Testis (tissue), 3 donors: ENCODE data around the gene ANKRD62. TPM values are rescaled to one million over a fixed set of nuclear protein-coding genes. Genes with fewer than 3 reads are reported as not detected.

Experiments
- DNase-seq: peaks from one replicate; pipeline ENCODE4 v3.0.0-alpha.2; 2019
- H3K27ac ChIP-seq, 2 donors: fragments of 200-600 bp; sonication (generic); one replicate each; pipeline ENCODE4 v1.5.1; 2019
- H3K27me3 ChIP-seq: fragments of 200-600 bp; sonication (generic); one replicate; pipeline ENCODE4 v1.5.1; 2019
- H3K36me3 ChIP-seq: fragments of 200-600 bp; sonication (generic); one replicate; pipeline ENCODE4 v1.5.1; 2017; ENCODE audit warnings: low read depth; ENCODE audit errors: missing control alignments
- H3K4me1 ChIP-seq: fragments of 200-600 bp; sonication (generic); one replicate; pipeline ENCODE4 v1.5.1; 2019
- H3K4me3 ChIP-seq, 2 donors: fragments of 200-600 bp; sonication (generic); one replicate each; pipeline ENCODE4 v1.5.1; 2017 to 2019
- H3K9me3 ChIP-seq: fragments of 200-600 bp; sonication (generic); one replicate; pipeline ENCODE4 v1.5.1; 2017
- POLR2A ChIP-seq: fragments of 450-650 bp; IDR thresholded peaks from one replicate; pipeline ENCODE4 v1.6.1; 2017; ENCODE audit warnings: antibody characterized with exemption, mild to moderate bottlenecking, moderate library complexity
- WGBS, 2 donors: methylation state at CpG; one replicate each; pipeline ENCODE4 v1.1.5; 2018; 5-methylcytosine and 5-hydroxymethylcytosine counted together
- intact Hi-C: fragments of 100-400 bp; cut with DNase I; formaldehyde crosslinking; loops from one replicate; pipeline ENCODE4 v1.15.1; 2023; ENCODE audit warnings: low total_unique reads
- polyA plus RNA-seq: library from polyadenylated mRNA; stranded (reverse); fragments of 350-450 nt; fragmentation: Illumina TruSeq; extraction: RNeasy Lipid Tissue Mini Kit (QIAGEN cat#74804); gene quantifications from one replicate; pipeline ENCODE4 v1.2.3, GENCODE V29; 2014; ENCODE audit warnings: low read depth, low replicate concordance; ENCODE audit not compliant: insufficient read depth
- total RNA-seq, 2 donors: library from RNA; depleted of rRNA; stranded (reverse); fragments of >200 nt; gene quantifications; one replicate each; pipeline ENCODE4 v1.2.3, GENCODE V29; 2016
- TF ChIP-seq, protein P1 (sequence below), 3 experiments: fragments of 450-650 bp in 2 of 3; fragments of 200-600 bp in 1 of 3; sonication (generic) in 1 of 3; IDR thresholded peaks; one replicate each; pipeline ENCODE4 v1.5.1; 2016 to 2019; ENCODE audit warnings: antibody characterized with exemption in 3 of 3, mild to moderate bottlenecking in 2 of 3, moderate library complexity in 1 of 3

The ANKRD62 gene
- total and polyA plus RNA-seq, 3 donors from 2014 or later: 2.8 to 56.8 (median 25.5) TPM

DNA sequence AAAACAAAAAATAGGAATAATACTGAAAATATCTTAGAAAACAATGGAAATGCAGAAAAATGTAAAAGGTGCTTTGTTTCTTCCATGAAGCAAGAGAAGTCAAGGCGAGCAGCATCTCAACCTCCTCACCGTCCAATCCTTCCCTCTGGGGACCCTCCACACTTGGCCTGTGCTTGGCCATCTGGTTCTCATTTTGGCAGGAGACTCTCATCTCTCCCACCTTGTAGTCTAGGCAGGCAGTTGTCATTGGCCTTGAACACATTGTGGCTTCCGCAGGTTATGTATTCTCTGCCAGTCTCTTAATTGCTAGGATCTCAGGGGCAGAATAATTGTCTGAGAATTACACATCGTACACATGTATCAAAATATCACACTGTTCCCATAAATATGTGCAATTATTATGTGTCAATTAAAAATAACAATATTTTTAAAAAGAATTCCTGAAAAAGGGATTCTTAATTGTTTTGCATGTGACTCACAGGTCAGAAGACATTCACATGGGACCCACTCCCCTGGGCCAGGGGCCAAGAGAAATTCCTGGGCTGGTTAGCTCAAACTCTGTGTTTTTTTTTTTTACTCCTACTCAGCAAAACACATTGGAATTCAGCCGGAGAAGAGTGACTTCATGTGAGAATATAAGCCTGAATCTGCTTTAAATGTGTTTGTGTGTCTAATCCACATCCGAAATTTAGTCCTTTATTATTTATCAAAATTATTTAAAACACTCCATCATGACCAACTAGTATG lies 14.0 kb upstream of the ANKRD62 start:
- H3K9me3 ChIP-seq: no peaks in the 10 kb centered on the region
- TF ChIP-seq POLR2A: no peak
- TF ChIP-seq, protein P1, sequence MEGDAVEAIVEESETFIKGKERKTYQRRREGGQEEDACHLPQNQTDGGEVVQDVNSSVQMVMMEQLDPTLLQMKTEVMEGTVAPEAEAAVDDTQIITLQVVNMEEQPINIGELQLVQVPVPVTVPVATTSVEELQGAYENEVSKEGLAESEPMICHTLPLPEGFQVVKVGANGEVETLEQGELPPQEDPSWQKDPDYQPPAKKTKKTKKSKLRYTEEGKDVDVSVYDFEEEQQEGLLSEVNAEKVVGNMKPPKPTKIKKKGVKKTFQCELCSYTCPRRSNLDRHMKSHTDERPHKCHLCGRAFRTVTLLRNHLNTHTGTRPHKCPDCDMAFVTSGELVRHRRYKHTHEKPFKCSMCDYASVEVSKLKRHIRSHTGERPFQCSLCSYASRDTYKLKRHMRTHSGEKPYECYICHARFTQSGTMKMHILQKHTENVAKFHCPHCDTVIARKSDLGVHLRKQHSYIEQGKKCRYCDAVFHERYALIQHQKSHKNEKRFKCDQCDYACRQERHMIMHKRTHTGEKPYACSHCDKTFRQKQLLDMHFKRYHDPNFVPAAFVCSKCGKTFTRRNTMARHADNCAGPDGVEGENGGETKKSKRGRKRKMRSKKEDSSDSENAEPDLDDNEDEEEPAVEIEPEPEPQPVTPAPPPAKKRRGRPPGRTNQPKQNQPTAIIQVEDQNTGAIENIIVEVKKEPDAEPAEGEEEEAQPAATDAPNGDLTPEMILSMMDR (IDR thresholded peaks at IDR 0.05): no peak
- H3K27ac ChIP-seq: no peak overlapping the region
- intact Hi-C loops: no loop called here
- no peaks in the 10 kb centered on the region for H3K36me3 ChIP-seq
- H3K4me3 ChIP-seq: no peak overlapping the region
- 45 to 46% methylated on average over 6 of the region's 6 CpGs for WGBS, 2 donors
- no peaks in the 10 kb centered on the region for H3K4me1 ChIP-seq
- DNase-seq: peak; percentile 60
- H3K27me3 ChIP-seq: no peaks in the 10 kb centered on the region

DNA sequence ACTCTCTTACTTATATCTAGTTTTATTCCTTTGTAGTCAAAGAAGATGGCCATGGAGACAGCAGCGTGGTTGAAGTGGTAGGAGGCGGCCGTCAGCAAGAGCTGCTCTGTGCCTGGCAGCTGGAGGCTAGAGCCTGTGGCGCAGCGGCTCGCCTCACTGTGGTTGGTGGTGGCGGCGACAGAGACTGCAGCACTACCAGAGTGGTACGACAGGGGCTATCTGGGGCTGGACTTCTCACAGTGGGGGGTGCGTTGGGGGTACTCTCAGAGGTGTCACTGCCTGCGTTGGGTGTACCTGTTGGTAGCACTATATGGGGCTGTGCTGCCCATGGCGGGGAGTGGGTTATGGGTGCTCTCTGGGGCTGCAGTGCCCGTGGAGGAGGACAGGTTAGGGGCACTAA lies 8.5 kb upstream of the ANKRD62 start:
- H3K9me3 ChIP-seq: no peaks in the 10 kb centered on the region
- no peak overlapping the region for H3K27ac ChIP-seq
- intact Hi-C loops: no loop called here
- 93 to 95% methylated on average over 11 to 13 of the region's 13 CpGs for WGBS, 2 donors
- no peaks in the 10 kb centered on the region for H3K4me1 ChIP-seq
- TF ChIP-seq, protein P1 (IDR thresholded peaks at IDR 0.05): no peak
- no peak for TF ChIP-seq POLR2A
- DNase-seq: no peak
- H3K36me3 ChIP-seq: no peaks in the 10 kb centered on the region
- no peak overlapping the region for H3K4me3 ChIP-seq
- H3K27me3 ChIP-seq: no peaks in the 10 kb centered on the region

DNA sequence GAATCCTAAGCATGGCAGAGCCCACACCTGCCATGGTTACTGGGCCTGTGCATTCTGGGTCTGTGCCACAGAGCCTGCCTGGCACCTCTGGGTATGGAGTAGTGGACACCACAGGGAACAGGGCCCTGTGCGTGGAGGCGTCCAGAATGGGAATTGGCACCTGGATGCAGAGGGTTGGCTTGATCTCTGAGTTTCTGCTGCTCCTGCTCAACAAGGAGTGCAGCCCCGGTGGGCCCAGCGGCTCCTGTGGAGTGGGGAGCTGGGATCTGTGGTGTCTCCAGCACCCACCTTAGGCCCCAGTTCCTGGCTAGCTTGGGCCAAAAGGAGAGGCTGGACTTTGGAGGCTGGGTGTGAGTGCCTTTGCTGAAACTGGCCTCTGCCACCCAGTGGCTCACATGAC lies 7.9 kb upstream of the ANKRD62 start:
- Histone ChIP-seq H3K36me3 (no peaks in the 10 kb centered on the region), H3K27ac (no peak overlapping the region), H3K9me3 (no peaks in the 10 kb centered on the region), H3K27me3 (no peaks in the 10 kb centered on the region), H3K4me1 (no peaks in the 10 kb centered on the region), H3K4me3 (no peak overlapping the region)
- WGBS, 2 donors: 80 to 95% methylated on average over 1 to 4 of the region's 4 CpGs
- no peak for TF ChIP-seq POLR2A
- TF ChIP-seq, protein P1 (IDR thresholded peaks at IDR 0.05): no peak
- DNase-seq: no peak
- intact Hi-C loops: no loop called here

DNA sequence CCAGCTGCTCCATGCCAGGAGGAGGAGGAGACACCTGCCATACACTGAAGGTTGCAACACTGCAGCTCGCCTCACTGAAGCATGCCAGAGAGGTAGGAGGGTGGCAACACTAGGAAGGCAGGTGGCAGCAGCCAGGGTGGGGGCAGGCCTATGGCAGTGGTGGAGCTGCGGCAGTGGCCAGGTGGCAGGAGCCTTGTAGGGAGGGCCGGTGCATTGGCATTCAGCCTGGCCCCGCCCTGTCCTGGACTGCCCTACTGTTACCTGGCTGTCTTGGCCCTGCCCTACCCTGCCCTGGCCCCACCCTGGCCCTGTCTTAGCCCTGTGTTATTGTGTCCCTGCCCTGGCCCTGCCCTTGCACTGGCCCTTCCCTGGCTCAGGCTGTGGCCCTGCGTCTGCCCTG lies 7.4 kb upstream of the ANKRD62 start:
- Histone ChIP-seq H3K9me3 (no peaks in the 10 kb centered on the region), H3K4me3 (no peak overlapping the region), H3K36me3 (no peaks in the 10 kb centered on the region), H3K27ac (no peak overlapping the region), H3K27me3 (no peaks in the 10 kb centered on the region), H3K4me1 (no peaks in the 10 kb centered on the region)
- intact Hi-C loops: no loop called here
- DNase-seq: no peak
- no peak for TF ChIP-seq POLR2A
- TF ChIP-seq, protein P1 (IDR thresholded peaks at IDR 0.05): no peak
- 70 to 93% methylated on average over 3 to 5 of the region's 5 CpGs for WGBS, 2 donors
